GM23338 (cell line): Measurements from ENCODE around the gene CUX1. TPM values are rescaled to one million over a fixed set of nuclear protein-coding genes. Genes with fewer than 3 reads are reported as not detected.

Experiments used
- ATAC-seq: fragments of 200-7000 bp; cut with Tn5 transposase; 3 replicates; pipeline ENCODE4 v1.9.1; 2020
- DNase-seq: peaks from one replicate; pipeline ENCODE4 v3.0.0-alpha.2; 2015; ENCODE audit warnings: low spot score
- H2AFZ ChIP-seq: fragments of 200-600 bp; sonication (generic); 2 replicates; pipeline ENCODE4 v1.8.0; 2016; ENCODE audit warnings: antibody characterized with exemption, mild to moderate bottlenecking, moderate library complexity
- H3F3A ChIP-seq: fragments of 200-600 bp; sonication (generic); replicated peaks from 2 replicates; pipeline ENCODE4 v1.8.0; 2017; ENCODE audit warnings: antibody characterized with exemption, mixed run types, low read depth
- H3K27ac ChIP-seq: fragments of 200-600 bp; sonication (generic); 2 replicates; pipeline ENCODE4 v1.6.1; 2016; ENCODE audit warnings: low read depth
- H3K27me3 ChIP-seq: fragments of 200-600 bp; sonication (generic); 2 replicates; pipeline ENCODE4 v1.8.0; 2016; ENCODE audit warnings: mild to moderate bottlenecking, mixed run types, moderate library complexity; ENCODE audit not compliant: insufficient read depth
- H3K36me3 ChIP-seq: fragments of 200-600 bp; sonication (generic); 2 replicates; pipeline ENCODE4 v1.8.0; 2016; ENCODE audit warnings: mild to moderate bottlenecking; ENCODE audit not compliant: insufficient read depth
- H3K4me1 ChIP-seq: fragments of 200-600 bp; sonication (generic); 2 replicates; pipeline ENCODE4 v1.8.0; 2016; ENCODE audit warnings: mild to moderate bottlenecking, moderate library complexity; ENCODE audit not compliant: insufficient read depth
- H3K4me2 ChIP-seq: fragments of 200-600 bp; sonication (generic); 2 replicates; pipeline ENCODE4 v1.7.1; 2017; ENCODE audit warnings: mixed run types
- H3K4me3 ChIP-seq: fragments of 200-600 bp; sonication (generic); 2 replicates; pipeline ENCODE4 v1.6.1; 2016; ENCODE audit warnings: mixed run types
- H3K79me2 ChIP-seq: fragments of 200-600 bp; sonication (generic); replicated peaks from 2 replicates; pipeline ENCODE4 v1.8.0; 2017; ENCODE audit warnings: mild to moderate bottlenecking; ENCODE audit not compliant: insufficient read depth
- H3K9me2 ChIP-seq: fragments of 200-600 bp; sonication (generic); 2 replicates; pipeline ENCODE4 v1.8.0; 2017; ENCODE audit not compliant: insufficient read depth
- H4K20me1 ChIP-seq: fragments of 200-600 bp; sonication (generic); replicated peaks from 2 replicates; pipeline ENCODE4 v1.8.0; 2017; ENCODE audit warnings: mild to moderate bottlenecking; ENCODE audit not compliant: insufficient read depth
- H3K27ac Mint-ChIP-seq: 2 replicates; pipeline ENCODE4 v1.8.0; 2020; ENCODE audit warnings: inconsistent platforms, mild to moderate bottlenecking, moderate library complexity, mixed read lengths
- H3K27me3 Mint-ChIP-seq: 3 replicates; pipeline ENCODE4 v1.8.0; 2022; ENCODE audit warnings: low read depth, mild to moderate bottlenecking, moderate library complexity, mixed read lengths, inconsistent platforms; ENCODE audit not compliant: insufficient read depth, poor library complexity
- H3K36me3 Mint-ChIP-seq: 3 replicates; pipeline ENCODE4 v1.8.0; 2021; ENCODE audit warnings: low read depth, mild to moderate bottlenecking, inconsistent platforms, moderate library complexity, mixed read lengths
- H3K4me1 Mint-ChIP-seq: 3 replicates; pipeline ENCODE4 v1.8.0; 2020; ENCODE audit warnings: mild to moderate bottlenecking, inconsistent platforms, mixed read lengths
- H3K4me3 Mint-ChIP-seq: 3 replicates; pipeline ENCODE4 v1.8.0; 2021; ENCODE audit warnings: moderate library complexity, mild to moderate bottlenecking, inconsistent platforms, mixed read lengths
- H3K9me3 Mint-ChIP-seq: 3 replicates; pipeline ENCODE4 v1.8.0; 2020; ENCODE audit warnings: moderate library complexity, mild to moderate bottlenecking, inconsistent platforms, mixed read lengths
- CREB1 ChIP-seq: fragments of 250-450 bp; sonication (Bioruptor Pico); IDR thresholded peaks from 2 replicates; pipeline ENCODE4 v1.5.0; 2020; ENCODE audit warnings: low read depth, mild to moderate bottlenecking, moderate library complexity
- ETS1 ChIP-seq: IDR thresholded peaks from 2 replicates; pipeline ENCODE4 v1.6.1; 2016; ENCODE audit warnings: antibody characterized with exemption
- EZH2 ChIP-seq: fragments of 200-600 bp; sonication (generic); IDR thresholded peaks from one replicate; pipeline ENCODE4 v1.8.0; 2017; ENCODE audit warnings: antibody characterized with exemption, mild to moderate bottlenecking, low read depth; ENCODE audit not compliant: unreplicated experiment
- EZH2phosphoT487 ChIP-seq: fragments of 200-600 bp; sonication (generic); IDR thresholded peaks from one replicate; pipeline ENCODE4 v1.8.1; 2018; ENCODE audit warnings: antibody characterized with exemption; ENCODE audit not compliant: unreplicated experiment
- JUNB ChIP-seq: IDR thresholded peaks from one replicate; pipeline ENCODE4 v1.6.1; 2016; ENCODE audit warnings: antibody characterized with exemption; ENCODE audit not compliant: unreplicated experiment
- NANOG ChIP-seq: IDR thresholded peaks from 2 replicates; pipeline ENCODE4 v1.6.1; 2016; ENCODE audit warnings: antibody characterized with exemption, borderline replicate concordance
- POLR2AphosphoS5 ChIP-seq: IDR thresholded peaks from 2 replicates; pipeline ENCODE4 v1.6.1; 2016; ENCODE audit warnings: antibody characterized with exemption, low read depth
- REST ChIP-seq: IDR thresholded peaks from one replicate; pipeline ENCODE4 v1.6.1; 2018; ENCODE audit warnings: antibody characterized with exemption; ENCODE audit not compliant: unreplicated experiment
- STAT1 ChIP-seq: IDR thresholded peaks from one replicate; pipeline ENCODE4 v1.6.1; 2016; ENCODE audit warnings: antibody characterized with exemption; ENCODE audit not compliant: unreplicated experiment
- ZNF114 ChIP-seq: fragments of 250-450 bp; sonication (Bioruptor Pico); IDR thresholded peaks from 2 replicates; pipeline ENCODE4 v1.5.0; 2020; ENCODE audit warnings: mild to moderate bottlenecking, moderate library complexity
- ZNF331 ChIP-seq: fragments of 250-450 bp; sonication (Bioruptor Pico); IDR thresholded peaks from 2 replicates; pipeline ENCODE4 v1.5.0; 2020; ENCODE audit warnings: low read depth, mild to moderate bottlenecking, moderate library complexity
- ZNF462 ChIP-seq: fragments of 250-450 bp; sonication (Bioruptor Pico); IDR thresholded peaks from 2 replicates; pipeline ENCODE4 v1.5.0; 2020; ENCODE audit warnings: mild to moderate bottlenecking, moderate library complexity
- polyA plus RNA-seq: library from polyadenylated mRNA; unstranded; fragments of >200 nt; fragmentation: Nextera tagmentation; extraction: Ambion mirVana; gene quantifications from 2 replicates; pipeline ENCODE4 v1.2.1, GENCODE V29; 2016
- total RNA-seq: library from RNA; depleted of rRNA; stranded (reverse); fragments of >200 nt; shearing (Covaris generic); gene quantifications from 2 replicates; pipeline ENCODE4 v1.2.3, GENCODE V29; 2014

CUX1 gene
- total and polyA plus RNA-seq, 2 experiments from 2014 or later, result 49.9 to 64.0 TPM

- TF ChIP-seq REST, result no peak
- no peak for TF ChIP-seq NANOG
- no peak for TF ChIP-seq ETS1
- no peak for TF ChIP-seq EZH2phosphoT487
- TF ChIP-seq STAT1, result no peak
Observed at GRCh38 chr7:101989101-101989500, 171.7 kb downstream of the CUX1 start (continued).

- Histone ChIP-seq H3K27ac (no peak overlapping the region), H3K4me2 (no peak overlapping the region), H3K4me1 (peaks cover 10% of the 10 kb centered on the region), H3K36me3 (no peaks in the 10 kb centered on the region), H3F3A (no peaks in the 10 kb centered on the region), H3K9me2 (no peaks in the 10 kb centered on the region), H3K27me3 (no peaks in the 10 kb centered on the region), H3K79me2 (peaks cover 64% of the 10 kb centered on the region), H4K20me1 (peaks cover 9% of the 10 kb centered on the region; the same call in 1 of the 2 replicates), H2AFZ (no peak overlapping the region), H3K4me3 (no peak overlapping the region)
- peaks cover 10% of the 10 kb centered on the region for H3K27me3 Mint-ChIP-seq
- peak overlapping the region; percentile 31; the same call in 1 of the 2 replicates for H3K27ac Mint-ChIP-seq
- H3K4me3 Mint-ChIP-seq, result no peak overlapping the region
- H3K4me1 Mint-ChIP-seq, result peaks cover 39% of the 10 kb centered on the region
- DNase-seq (no peak), ATAC-seq (no peak)
- no peaks in the 10 kb centered on the region for H3K9me3 Mint-ChIP-seq
- H3K36me3 Mint-ChIP-seq, result peaks cover 14% of the 10 kb centered on the region
- TF ChIP-seq CREB1 (CRISPR knock-in tag) (no peak), ZNF114 (CRISPR knock-in tag) (no peak), ZNF462 (CRISPR knock-in tag) (no peak), POLR2AphosphoS5 (no peak), JUNB (no peak), STAT1 (no peak), EZH2 (no peak), EZH2phosphoT487 (no peak), NANOG (no peak), ETS1 (no peak), ZNF331 (no peak)
Observed at GRCh38 chr7:101990811-101991418, 173.5 kb downstream of the CUX1 start.
